HepG2 (cell line): Measurements from ENCODE around the gene HNRNPL. TPM values are rescaled to one million over a fixed set of nuclear protein-coding genes. Genes with fewer than 3 reads are reported as not detected.

Source experiments
- ATAC-seq: fragments of 200-7000 bp; cut with Tn5 transposase; 3 replicates; pipeline ENCODE4 v1.9.1; 2020; ENCODE audit warnings: mild to moderate bottlenecking, moderate library complexity
- BruUV-seq: library from RNA; stranded (reverse); fragments of 400-500 nt; replicated peaks from 2 replicates; lab custom pipeline; 2021; lab: Mats Ljungman, UMichigan
- CTCF ChIA-PET: fragments of 300-600 bp; formaldehyde crosslinking; extraction: SDS; loops from one replicate; lab custom pipeline; 2021; ENCODE audit warnings: low total read pairs, inconsistent platforms, low intra/inter-chr PET ratio; lab: Yijun Ruan, JAX
- POLR2A ChIA-PET: fragments of 350-600 bp; sonication (Branson Sonifier 250); formaldehyde crosslinking; loops from one replicate; lab custom pipeline; 2020; ENCODE audit warnings: antibody characterized with exemption, inconsistent platforms; lab: Yijun Ruan, JAX
- DNase-seq: peaks from one replicate; pipeline ENCODE4 v3.0.0-alpha.2; 2015; ENCODE audit warnings: low spot score
- FAIRE-seq: peaks from 3 replicates; lab custom pipeline; 2011; peaks lifted over from hg19 to GRCh38; lab: Jason Lieb, UNC
- H2AFZ ChIP-seq: one replicate; pipeline ENCODE4 v1.6.1; 2011; ENCODE audit warnings: low read length, inconsistent platforms
- H3K27ac ChIP-seq: fragments of 300-600 bp; 3 replicates; pipeline ENCODE4 v1.8.0; 2011; ENCODE audit warnings: mixed run types, mild to moderate bottlenecking, mixed read lengths, low read length, inconsistent platforms; ENCODE audit not compliant: insufficient read depth; ENCODE audit errors: extremely low read length
- H3K27me3 ChIP-seq, 2 experiments: fragments of 200-600 bp in 1 of 2; 2 replicates in 1 of 2; 3 replicates in 1 of 2; pipeline versions ENCODE4 v1.6.0 to v1.8.0; 2011; ENCODE audit warnings: low read length in 2 of 2, mild to moderate bottlenecking in 2 of 2, moderate library complexity in 2 of 2, inconsistent platforms in 1 of 2; ENCODE audit not compliant: insufficient read depth in 2 of 2, control insufficient read depth in 1 of 2
- H3K36me3 ChIP-seq, 2 experiments: fragments of 200-600 bp in 1 of 2; replicated peaks in 1 of 2; 2 replicates in 1 of 2; 3 replicates in 1 of 2; pipeline versions ENCODE4 v1.5.1 to v1.8.0; 2011; ENCODE audit warnings: low read length in 2 of 2, inconsistent platforms in 1 of 2; ENCODE audit not compliant: insufficient read depth in 2 of 2, control insufficient read depth in 1 of 2
- H3K4me1 ChIP-seq: 2 replicates; pipeline ENCODE4 v1.5.1; 2012; ENCODE audit warnings: low read length, inconsistent platforms; ENCODE audit not compliant: insufficient read depth
- H3K4me2 ChIP-seq: 2 replicates; pipeline ENCODE4 v1.6.0; 2011; ENCODE audit warnings: low read depth, low read length, inconsistent platforms
- H3K4me3 ChIP-seq, 3 experiments: fragments of 200-600 bp in 1 of 3; sonication (generic), shearing (Covaris generic) in 1 of 3; replicated peaks in 1 of 3; 2 replicates each; pipeline ENCODE4 v1.5.1; 2011 to 2016; ENCODE audit warnings: low read length in 3 of 3, inconsistent platforms in 2 of 3, low read depth in 2 of 3, mild to moderate bottlenecking in 2 of 3, control low read depth in 1 of 3, mixed read lengths in 1 of 3; ENCODE audit not compliant: insufficient read depth in 1 of 3
- H3K79me2 ChIP-seq: one replicate; pipeline ENCODE4 v1.6.1; 2011; ENCODE audit warnings: low read length, inconsistent platforms; ENCODE audit not compliant: insufficient read depth
- H3K9ac ChIP-seq: 2 replicates; pipeline ENCODE4 v1.6.0; 2011; ENCODE audit warnings: mild to moderate bottlenecking, low read depth, low read length, inconsistent platforms; ENCODE audit not compliant: insufficient read depth
- H3K9me3 ChIP-seq: 2 replicates; pipeline ENCODE4 v1.5.1; 2012; ENCODE audit warnings: mild to moderate bottlenecking, low read length
- H4K20me1 ChIP-seq: 2 replicates; pipeline ENCODE4 v1.6.0; 2011; ENCODE audit warnings: inconsistent platforms, mild to moderate bottlenecking, low read length, moderate library complexity; ENCODE audit not compliant: insufficient read depth
- FOXK2 ChIP-seq: fragments of 450-650 bp; IDR thresholded peaks from 2 replicates; pipeline ENCODE4 v1.6.1; 2016
- JUN ChIP-seq: sonication (generic); formaldehyde crosslinking; IDR thresholded peaks from 2 replicates; pipeline ENCODE4 v1.4.0; 2020; ENCODE audit warnings: mild to moderate bottlenecking, missing genetic modification reagents
- KDM1A ChIP-seq: IDR thresholded peaks from 2 replicates; pipeline ENCODE4 v1.6.1; 2016; ENCODE audit warnings: missing compliant biosample characterization
- MAF1 ChIP-seq: sonication (generic); formaldehyde crosslinking; IDR thresholded peaks from 2 replicates; pipeline ENCODE4 v1.5.0; 2020; ENCODE audit warnings: missing genetic modification reagents, borderline replicate concordance
- MAX ChIP-seq: IDR thresholded peaks from 2 replicates; pipeline ENCODE4 v1.6.1; 2012; ENCODE audit warnings: inconsistent platforms
- PCBP1 ChIP-seq: fragments of 200-400 bp; formaldehyde crosslinking; IDR thresholded peaks from 2 replicates; pipeline ENCODE4 v1.6.1; 2017; ENCODE audit warnings: mild to moderate bottlenecking, low read depth, low read length, borderline replicate concordance
- ZBTB38 ChIP-seq: sonication (generic); formaldehyde crosslinking; IDR thresholded peaks from 2 replicates; pipeline ENCODE4 v1.5.1; 2020; ENCODE audit warnings: mild to moderate bottlenecking, missing genetic modification reagents
- ZKSCAN5 ChIP-seq: sonication (generic); formaldehyde crosslinking; IDR thresholded peaks from 2 replicates; pipeline ENCODE4 v1.5.1; 2020; ENCODE audit warnings: mild to moderate bottlenecking, missing genetic modification reagents
- ZMYM3 ChIP-seq: sonication (generic); formaldehyde crosslinking; IDR thresholded peaks from 2 replicates; pipeline ENCODE4 v1.5.1; 2020; ENCODE audit warnings: mild to moderate bottlenecking, missing genetic modification reagents
- ZNF407 ChIP-seq: sonication (generic); formaldehyde crosslinking; IDR thresholded peaks from one replicate; pipeline ENCODE4 v1.5.1; 2020; ENCODE audit warnings: mild to moderate bottlenecking, missing genetic modification reagents; ENCODE audit errors: not compliant biosample characterization
- ZNF616 ChIP-seq: sonication (generic); formaldehyde crosslinking; IDR thresholded peaks from 2 replicates; pipeline ENCODE4 v1.5.0; 2020; ENCODE audit warnings: low read depth, mild to moderate bottlenecking, missing genetic modification reagents
- ZNF770 ChIP-seq: sonication (generic); formaldehyde crosslinking; IDR thresholded peaks from 2 replicates; pipeline ENCODE4 v1.5.0; 2020; ENCODE audit warnings: mild to moderate bottlenecking, missing genetic modification reagents
- ZNF773 ChIP-seq: sonication (generic); formaldehyde crosslinking; IDR thresholded peaks from 2 replicates; pipeline ENCODE4 v1.4.0; 2020; ENCODE audit warnings: missing genetic modification reagents, borderline replicate concordance
- WGBS: methylation state at CpG from one replicate; pipeline ENCODE4 v1.1.6; 2017; ENCODE audit warnings: low lambda C conversion rate; 5-methylcytosine and 5-hydroxymethylcytosine counted together
- in situ Hi-C: cut with HindIII; loops from 2 replicates; pipeline ENCODE4 v1.10.0; 2017; ENCODE audit warnings: low pct_unique_long_range_greater_than_20kb; ENCODE audit not compliant: extremely low pct_ligation_motif_present
- intact Hi-C: fragments of 100-400 bp; cut with micrococcal nuclease; formaldehyde crosslinking; loops from one replicate; pipeline ENCODE4 v1.10.0; 2022; ENCODE audit not compliant: unreplicated experiment
- polyA plus RNA-seq, 8 experiments: library from polyadenylated mRNA; depleted of rRNA in 3 of 8; stranded (reverse) in 7 of 8; unstranded in 1 of 8; fragments of >200 nt; fragmentation: Illumina TruSeq in 4 of 8; extraction: Trizol in 4 of 8; gene quantifications; 2 replicates each; pipeline versions ENCODE4 v1.2.1 to v1.2.3, GENCODE V29; 2011 to 2016; ENCODE audit warnings: low read depth in 4 of 8, missing spikeins in 1 of 8, mixed read lengths in 1 of 8; ENCODE audit not compliant: insufficient read depth in 1 of 8
- total RNA-seq, 5 experiments: library from RNA; depleted of rRNA; stranded (reverse); fragments of >200 nt; fragmentation: Illumina TruSeq; extraction: Trizol; gene quantifications; 2 replicates each; pipeline ENCODE4 v1.2.3, GENCODE V29; 2016; ENCODE audit warnings: low read depth in 1 of 5

HNRNPL gene
- total and polyA plus RNA-seq, 2 of the 13 experiments (the other 11 are each of a cell fraction or from before 2014, with no cell fraction given) = 156 to 278 TPM

- H3K79me2 ChIP-seq = peaks cover 19% of the 10 kb centered on the region
- H3K4me2 ChIP-seq = peak overlapping the region; percentile 92
- H4K20me1 ChIP-seq = peaks cover 9% of the 10 kb centered on the region
- intact Hi-C loops = no loop called here
- H3K36me3 ChIP-seq = no peaks in the 10 kb centered on the region
- TF ChIP-seq ZNF407 (CRISPR knock-in tag) (peak; percentile 2), PCBP1 (no peak), ZNF770 (CRISPR knock-in tag) (peak; percentile 79), MAF1 (CRISPR knock-in tag) (no peak), MAX (no peak), ZNF616 (CRISPR knock-in tag) (no peak), ZBTB38 (peak; percentile 31; the same call in 1 of the 2 replicates), ZNF773 (no peak), JUN (CRISPR knock-in tag) (0 out of 2 replicates have a peak, but pooled peaks have one; percentile 6), FOXK2 (no peak), ZMYM3 (CRISPR knock-in tag) (0 out of 2 replicates have a peak, but pooled peaks have one; percentile 16), KDM1A (no peak), ZKSCAN5 (CRISPR knock-in tag) (no peak)
- TF ChIP-seq, all 625 proteins: peak for 5
- ATAC-seq = no peak
- ChIA-PET CTCF (no interaction called here), POLR2A (interaction anchor here (0.8 to 9.1 kb wide), 8 partner anchors 10 to 152 kb away, joined by 3 to 148 read pairs (median 8); partner anchors contain the start of genes ECH1, MRPS12, RINL and SARS2)
- H2AFZ ChIP-seq = no peak overlapping the region
- FAIRE-seq = no peak
- peaks cover 49% of the 10 kb centered on the region for H3K4me1 ChIP-seq
- BruUV-seq = no TSS peak
- H3K27ac ChIP-seq = peak overlapping the region; percentile 91
- 84% methylated on average over 17 of the region's 17 CpGs for WGBS
- H3K4me3 ChIP-seq = peak overlapping the region; percentile 84 to 93 (median 87); a peak in 5 of 6 replicates
- in situ Hi-C loops = no loop called here
- H3K9ac ChIP-seq = peak overlapping the region; percentile 88
- H3K9me3 ChIP-seq = no peaks in the 10 kb centered on the region
- no peaks in the 10 kb centered on the region; a peak in 1 of 5 replicates for H3K27me3 ChIP-seq
- DNase-seq = no peak
These were observed 3.4 kb upstream of the HNRNPL start for GRCh38 chr19:38853214-38853613.
